IMR-90 (cell line): ENCODE measurements around the gene NSD2.

Experiments
- CEBPB ChIP-seq: IDR thresholded peaks from 2 replicates; pipeline ENCODE4 v1.6.1; 2012; ENCODE audit warnings: low read depth, low read length, improper control_type of control experiment
- FOS ChIP-seq: fragments of 150-350 bp; IDR thresholded peaks from 2 replicates; pipeline ENCODE4 v1.6.1; 2016; ENCODE audit warnings: low read depth, low read length
- MAZ ChIP-seq: IDR thresholded peaks from 2 replicates; pipeline ENCODE4 v1.6.1; 2012; ENCODE audit warnings: low read depth, mild to moderate bottlenecking, low read length, improper control_type of control experiment, moderate library complexity, borderline replicate concordance
- NFE2L2 ChIP-seq: fragments of 150-350 bp; IDR thresholded peaks from 2 replicates; pipeline ENCODE4 v1.6.1; 2016; ENCODE audit warnings: low read depth, mild to moderate bottlenecking, low read length
- POLR2A ChIP-seq: IDR thresholded peaks from 2 replicates; pipeline ENCODE4 v1.6.1; 2012; ENCODE audit warnings: mild to moderate bottlenecking, low read depth, low read length
- RAD21 ChIP-seq: IDR thresholded peaks from 2 replicates; pipeline ENCODE4 v1.6.1; 2012; ENCODE audit warnings: low read length, improper control_type of control experiment
- RCOR1 ChIP-seq: IDR thresholded peaks from 2 replicates; pipeline ENCODE4 v1.6.1; 2012; ENCODE audit warnings: mild to moderate bottlenecking, low read length, improper control_type of control experiment; ENCODE audit not compliant: insufficient replicate concordance
- SMC3 ChIP-seq: fragments of 150-350 bp; IDR thresholded peaks from 2 replicates; pipeline ENCODE4 v1.6.1; 2016; ENCODE audit warnings: low read depth, mild to moderate bottlenecking, antibody characterized with exemption, low read length, moderate library complexity
- TF ChIP-seq, protein P1 (sequence below): conservative IDR thresholded peaks from 2 replicates; pipeline ENCODE4 v1.5.1; 2012; ENCODE audit warnings: mild to moderate bottlenecking, low read depth, low read length, improper control_type of control experiment
- TF ChIP-seq, protein P2 (sequence below): fragments of 150-350 bp; IDR thresholded peaks from 2 replicates; pipeline ENCODE4 v1.6.1; 2016; ENCODE audit warnings: low read depth, mild to moderate bottlenecking, low read length, moderate library complexity, borderline replicate concordance

DNA sequence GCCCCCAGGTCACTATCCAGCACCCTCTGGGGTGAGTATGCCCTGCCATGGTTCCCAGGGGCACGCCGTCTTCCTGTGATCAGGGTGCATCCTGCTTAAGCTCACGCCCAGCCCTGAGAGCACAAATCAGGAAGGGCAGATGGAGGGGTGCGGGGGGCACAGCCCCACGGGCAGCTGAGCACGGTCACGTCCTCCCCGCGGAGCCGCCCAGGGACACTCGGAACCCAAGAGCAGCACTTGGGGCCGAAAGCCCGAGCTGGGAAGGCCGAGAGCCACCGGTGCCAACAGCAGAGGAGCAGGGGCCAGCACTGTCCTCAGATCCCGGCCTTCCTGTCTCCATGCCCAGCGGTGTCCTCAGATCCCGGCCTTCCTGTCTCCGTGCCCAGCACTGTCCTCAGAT lies 116.1 kb downstream of the NSD2 start:
- TF ChIP-seq CEBPB, result no peak
- TF ChIP-seq, protein P1, sequence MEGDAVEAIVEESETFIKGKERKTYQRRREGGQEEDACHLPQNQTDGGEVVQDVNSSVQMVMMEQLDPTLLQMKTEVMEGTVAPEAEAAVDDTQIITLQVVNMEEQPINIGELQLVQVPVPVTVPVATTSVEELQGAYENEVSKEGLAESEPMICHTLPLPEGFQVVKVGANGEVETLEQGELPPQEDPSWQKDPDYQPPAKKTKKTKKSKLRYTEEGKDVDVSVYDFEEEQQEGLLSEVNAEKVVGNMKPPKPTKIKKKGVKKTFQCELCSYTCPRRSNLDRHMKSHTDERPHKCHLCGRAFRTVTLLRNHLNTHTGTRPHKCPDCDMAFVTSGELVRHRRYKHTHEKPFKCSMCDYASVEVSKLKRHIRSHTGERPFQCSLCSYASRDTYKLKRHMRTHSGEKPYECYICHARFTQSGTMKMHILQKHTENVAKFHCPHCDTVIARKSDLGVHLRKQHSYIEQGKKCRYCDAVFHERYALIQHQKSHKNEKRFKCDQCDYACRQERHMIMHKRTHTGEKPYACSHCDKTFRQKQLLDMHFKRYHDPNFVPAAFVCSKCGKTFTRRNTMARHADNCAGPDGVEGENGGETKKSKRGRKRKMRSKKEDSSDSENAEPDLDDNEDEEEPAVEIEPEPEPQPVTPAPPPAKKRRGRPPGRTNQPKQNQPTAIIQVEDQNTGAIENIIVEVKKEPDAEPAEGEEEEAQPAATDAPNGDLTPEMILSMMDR, result no peak
- no peak for TF ChIP-seq RCOR1
- no peak for TF ChIP-seq FOS
- no peak for TF ChIP-seq POLR2A
- TF ChIP-seq NFE2L2, result no peak
- no peak for TF ChIP-seq RAD21
- no peak for TF ChIP-seq SMC3
- no peak for TF ChIP-seq MAZ
- TF ChIP-seq, protein P2, sequence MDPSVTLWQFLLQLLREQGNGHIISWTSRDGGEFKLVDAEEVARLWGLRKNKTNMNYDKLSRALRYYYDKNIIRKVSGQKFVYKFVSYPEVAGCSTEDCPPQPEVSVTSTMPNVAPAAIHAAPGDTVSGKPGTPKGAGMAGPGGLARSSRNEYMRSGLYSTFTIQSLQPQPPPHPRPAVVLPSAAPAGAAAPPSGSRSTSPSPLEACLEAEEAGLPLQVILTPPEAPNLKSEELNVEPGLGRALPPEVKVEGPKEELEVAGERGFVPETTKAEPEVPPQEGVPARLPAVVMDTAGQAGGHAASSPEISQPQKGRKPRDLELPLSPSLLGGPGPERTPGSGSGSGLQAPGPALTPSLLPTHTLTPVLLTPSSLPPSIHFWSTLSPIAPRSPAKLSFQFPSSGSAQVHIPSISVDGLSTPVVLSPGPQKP, result no peak
